Measurements from ENCODE around the gene APOA5. TPM values are rescaled to one million over a fixed set of nuclear protein-coding genes. Genes with fewer than 3 reads are reported as not detected.

Gene APOA5
- polyA plus RNA-seq, 1 of the 3 experiments (the other 2 are of a cell fraction) = not detected

DNA sequence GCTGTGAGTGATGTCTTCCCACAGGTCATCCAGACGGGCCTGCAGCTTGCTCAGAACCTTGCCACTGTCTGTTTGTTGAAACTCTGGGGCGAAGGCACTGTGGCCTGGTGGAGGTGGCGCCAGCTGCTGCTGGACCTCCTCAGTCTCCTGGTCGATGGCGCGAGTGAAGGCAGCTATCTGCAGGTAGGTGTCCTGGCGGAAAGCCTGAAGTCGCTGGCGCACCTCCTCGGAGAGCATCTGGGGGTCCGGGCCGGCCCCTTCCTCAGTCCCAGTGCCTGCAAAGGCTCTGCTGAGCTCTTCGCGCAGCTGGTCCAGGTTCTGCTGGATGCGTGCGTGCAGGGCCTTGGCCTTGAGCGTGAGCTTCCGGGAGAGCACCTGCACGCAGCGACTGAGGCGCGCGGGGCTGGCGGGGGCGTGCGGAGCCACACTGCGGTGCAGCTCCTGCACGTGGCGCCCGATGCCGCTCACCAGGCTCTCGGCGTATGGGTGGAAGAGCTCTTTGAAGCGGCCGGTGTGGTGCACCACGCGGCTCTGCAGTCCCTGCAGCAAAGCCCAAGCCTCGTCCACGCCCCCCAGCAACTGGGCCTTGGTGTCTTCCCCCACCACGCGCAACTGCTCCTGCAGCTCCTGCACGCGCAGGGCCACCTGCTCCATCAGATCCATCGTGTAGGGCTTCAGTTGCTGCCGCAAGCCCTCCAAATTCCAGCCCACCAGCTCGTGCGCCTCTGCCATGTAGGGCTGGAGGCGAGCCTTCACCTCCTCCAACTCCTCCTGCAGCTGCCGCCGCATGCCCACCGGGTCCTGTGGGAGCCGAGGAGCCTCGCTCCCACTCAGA is 1.3 kb downstream of the APOA5 start:
- H3K4me3 ChIP-seq (ENCODE audit: low read depth in 2 of 2, low read length in 1 of 2) = no peak overlapping the region
- no peaks in the 10 kb centered on the region for H3K9me2 ChIP-seq
- POLR2A ChIA-PET = interaction anchor here (0.8 to 1.8 kb wide), 2 partner anchors 46 to 307 kb away, joined by 3 to 9 read pairs; no protein-coding TSS in a partner anchor
- H3K4me1 ChIP-seq (ENCODE audit: control insufficient read depth in 1 of 2, insufficient read depth in 2 of 2, low read depth in 1 of 2, low read length in 1 of 2) = peaks cover 8 to 20% of the 10 kb centered on the region in 2 experiments; a peak in 3 of 4 replicates
- no peaks in the 10 kb centered on the region for H3K9me3 ChIP-seq
- WGBS (ENCODE audit: low lambda C conversion rate) = 88% methylated on average over 36 of the region's 53 CpGs
- peaks cover 21% of the 10 kb centered on the region for H3K79me2 ChIP-seq (ENCODE audit: insufficient read depth)
- no peak overlapping the region for H3K9ac ChIP-seq
- H3K27ac ChIP-seq (ENCODE audit: low read depth in 2 of 2, low read length in 1 of 2) = no peak overlapping the region
- no peak for DNase-seq
- H3K27me3 ChIP-seq (ENCODE audit: insufficient read depth) = no peaks in the 10 kb centered on the region
- H3F3A ChIP-seq (replicated peaks; ENCODE audit: insufficient read depth) = peaks cover 11% of the 10 kb centered on the region
- no peaks in the 10 kb centered on the region for H4K20me1 ChIP-seq (ENCODE audit: insufficient read depth)
- CTCF ChIA-PET = interaction anchor here (0.5 to 11.4 kb wide), 61 partner anchors 10 to 1840 kb away, joined by 3 to 268 read pairs (median 5); partner anchors contain the start of genes APOA1, APOA4, RNF214 and SIDT2
- no peak for TF ChIP-seq POLR2AphosphoS5 (IDR thresholded peaks at IDR 0.05; ENCODE audit: low read depth, low read length)
- TF ChIP-seq, protein P1, sequence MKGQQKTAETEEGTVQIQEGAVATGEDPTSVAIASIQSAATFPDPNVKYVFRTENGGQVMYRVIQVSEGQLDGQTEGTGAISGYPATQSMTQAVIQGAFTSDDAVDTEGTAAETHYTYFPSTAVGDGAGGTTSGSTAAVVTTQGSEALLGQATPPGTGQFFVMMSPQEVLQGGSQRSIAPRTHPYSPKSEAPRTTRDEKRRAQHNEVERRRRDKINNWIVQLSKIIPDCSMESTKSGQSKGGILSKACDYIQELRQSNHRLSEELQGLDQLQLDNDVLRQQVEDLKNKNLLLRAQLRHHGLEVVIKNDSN (IDR thresholded peaks at IDR 0.05; ENCODE audit: borderline replicate concordance, low read depth) = no peak
- no peak for TF ChIP-seq RXRA (IDR thresholded peaks at IDR 0.05; ENCODE audit: borderline replicate concordance, low read depth)
- TF ChIP-seq YY1 (IDR thresholded peaks at IDR 0.05; ENCODE audit: low read depth) = no peak
- TF ChIP-seq CHD2 (IDR thresholded peaks at IDR 0.05; ENCODE audit: low read length, partially characterized antibody) = no peak
- TF ChIP-seq GATA2 (CRISPR knock-in tag; IDR thresholded peaks at IDR 0.05) = no peak
- TF ChIP-seq EZH2phosphoT487 (IDR thresholded peaks at IDR 0.05; ENCODE audit: borderline replicate concordance, low read depth) = no peak
- H2AFZ ChIP-seq (ENCODE audit: low read depth) = no peak overlapping the region
- no peak overlapping the region for H3K4me2 ChIP-seq
- H3K36me3 ChIP-seq (replicated peaks in 1 of 2; ENCODE audit: control insufficient read depth in 1 of 2, insufficient read depth in 2 of 2, low read length in 1 of 2) = peaks cover 9 to 14% of the 10 kb centered on the region in 2 experiments

DNA sequence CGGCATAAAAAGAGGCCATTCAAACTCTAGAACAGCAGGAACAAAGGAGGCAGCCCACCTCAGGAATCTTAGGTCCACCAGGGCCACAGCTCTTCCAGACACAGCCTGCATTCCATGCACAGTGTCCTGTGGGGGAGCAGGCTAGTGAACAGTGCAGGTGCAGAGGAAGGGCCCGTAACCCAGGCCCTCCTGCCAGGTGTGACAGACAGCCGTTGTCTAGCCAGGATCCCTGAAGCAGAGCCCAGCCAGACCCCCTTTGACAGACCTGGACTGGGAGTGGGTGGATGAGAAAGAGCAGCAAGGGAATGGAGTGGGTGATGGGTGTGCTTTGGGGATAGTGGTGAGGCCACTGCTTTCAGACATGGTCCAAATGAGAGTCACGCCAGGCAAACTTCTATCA is 2.7 kb downstream of the APOA5 start:
- peaks cover 27% of the 10 kb centered on the region for H3K79me2 ChIP-seq (ENCODE audit: insufficient read depth)
- H3K27ac ChIP-seq (ENCODE audit: low read depth in 2 of 2, low read length in 1 of 2) = no peak overlapping the region
- peaks cover 23 to 28% of the 10 kb centered on the region in 2 experiments for H3K36me3 ChIP-seq (replicated peaks in 1 of 2; ENCODE audit: control insufficient read depth in 1 of 2, insufficient read depth in 2 of 2, low read length in 1 of 2)
- H3K27me3 ChIP-seq (ENCODE audit: insufficient read depth) = no peaks in the 10 kb centered on the region
- POLR2A ChIA-PET = interaction anchor here (1.2 kb wide), 1 partner anchor 310 kb away, joined by 3 read pairs; no protein-coding TSS in a partner anchor
- TF ChIP-seq TCF12 (IDR thresholded peaks at IDR 0.05) (no peak), RXRA (IDR thresholded peaks at IDR 0.05; ENCODE audit: borderline replicate concordance, low read depth) (no peak), SMC3 (IDR thresholded peaks at IDR 0.05; ENCODE audit: low read depth, low read length) (no peak), FOSL2 (IDR thresholded peaks at IDR 0.05; ENCODE audit: borderline replicate concordance, low read depth) (no peak), RAD21 (IDR thresholded peaks at IDR 0.05; ENCODE audit: low read length) (no peak), CHD2 (IDR thresholded peaks at IDR 0.05; ENCODE audit: low read length, partially characterized antibody) (no peak), POLR2AphosphoS5 (IDR thresholded peaks at IDR 0.05; ENCODE audit: low read depth, low read length) (no peak), FOXJ3 (CRISPR knock-in tag; IDR thresholded peaks at IDR 0.05) (no peak), GATA2 (CRISPR knock-in tag; IDR thresholded peaks at IDR 0.05) (no peak), JUND (IDR thresholded peaks at IDR 0.05) (no peak), EZH2phosphoT487 (IDR thresholded peaks at IDR 0.05; ENCODE audit: borderline replicate concordance, low read depth) (no peak)
- TF ChIP-seq, protein P2, sequence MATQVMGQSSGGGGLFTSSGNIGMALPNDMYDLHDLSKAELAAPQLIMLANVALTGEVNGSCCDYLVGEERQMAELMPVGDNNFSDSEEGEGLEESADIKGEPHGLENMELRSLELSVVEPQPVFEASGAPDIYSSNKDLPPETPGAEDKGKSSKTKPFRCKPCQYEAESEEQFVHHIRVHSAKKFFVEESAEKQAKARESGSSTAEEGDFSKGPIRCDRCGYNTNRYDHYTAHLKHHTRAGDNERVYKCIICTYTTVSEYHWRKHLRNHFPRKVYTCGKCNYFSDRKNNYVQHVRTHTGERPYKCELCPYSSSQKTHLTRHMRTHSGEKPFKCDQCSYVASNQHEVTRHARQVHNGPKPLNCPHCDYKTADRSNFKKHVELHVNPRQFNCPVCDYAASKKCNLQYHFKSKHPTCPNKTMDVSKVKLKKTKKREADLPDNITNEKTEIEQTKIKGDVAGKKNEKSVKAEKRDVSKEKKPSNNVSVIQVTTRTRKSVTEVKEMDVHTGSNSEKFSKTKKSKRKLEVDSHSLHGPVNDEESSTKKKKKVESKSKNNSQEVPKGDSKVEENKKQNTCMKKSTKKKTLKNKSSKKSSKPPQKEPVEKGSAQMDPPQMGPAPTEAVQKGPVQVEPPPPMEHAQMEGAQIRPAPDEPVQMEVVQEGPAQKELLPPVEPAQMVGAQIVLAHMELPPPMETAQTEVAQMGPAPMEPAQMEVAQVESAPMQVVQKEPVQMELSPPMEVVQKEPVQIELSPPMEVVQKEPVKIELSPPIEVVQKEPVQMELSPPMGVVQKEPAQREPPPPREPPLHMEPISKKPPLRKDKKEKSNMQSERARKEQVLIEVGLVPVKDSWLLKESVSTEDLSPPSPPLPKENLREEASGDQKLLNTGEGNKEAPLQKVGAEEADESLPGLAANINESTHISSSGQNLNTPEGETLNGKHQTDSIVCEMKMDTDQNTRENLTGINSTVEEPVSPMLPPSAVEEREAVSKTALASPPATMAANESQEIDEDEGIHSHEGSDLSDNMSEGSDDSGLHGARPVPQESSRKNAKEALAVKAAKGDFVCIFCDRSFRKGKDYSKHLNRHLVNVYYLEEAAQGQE (IDR thresholded peaks at IDR 0.05; ENCODE audit: low read depth, low read length) = no peak
- TF ChIP-seq, protein P3, sequence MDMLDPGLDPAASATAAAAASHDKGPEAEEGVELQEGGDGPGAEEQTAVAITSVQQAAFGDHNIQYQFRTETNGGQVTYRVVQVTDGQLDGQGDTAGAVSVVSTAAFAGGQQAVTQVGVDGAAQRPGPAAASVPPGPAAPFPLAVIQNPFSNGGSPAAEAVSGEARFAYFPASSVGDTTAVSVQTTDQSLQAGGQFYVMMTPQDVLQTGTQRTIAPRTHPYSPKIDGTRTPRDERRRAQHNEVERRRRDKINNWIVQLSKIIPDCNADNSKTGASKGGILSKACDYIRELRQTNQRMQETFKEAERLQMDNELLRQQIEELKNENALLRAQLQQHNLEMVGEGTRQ (IDR thresholded peaks at IDR 0.05; ENCODE audit: borderline replicate concordance, low read depth, low read length) = no peak
- H4K20me1 ChIP-seq (ENCODE audit: insufficient read depth) = no peaks in the 10 kb centered on the region
- H3K9ac ChIP-seq = no peak overlapping the region
- WGBS (ENCODE audit: low lambda C conversion rate) = 100% methylated on average over 3 of the region's 4 CpGs
- CTCF ChIA-PET = interaction anchor here (1.0 to 11.4 kb wide), 4 partner anchors 47 to 438 kb away, joined by 5 to 268 read pairs (median 16); partner anchors contain the start of gene SIK3
- no peaks in the 10 kb centered on the region for H3K9me3 ChIP-seq
- H3K4me3 ChIP-seq (ENCODE audit: low read depth in 2 of 2, low read length in 1 of 2) = no peak overlapping the region; a peak in 1 of 4 replicates
- no peak overlapping the region for H2AFZ ChIP-seq (ENCODE audit: low read depth)
- H3F3A ChIP-seq (replicated peaks; ENCODE audit: insufficient read depth) = peaks cover 11% of the 10 kb centered on the region
- peak overlapping the region; percentile 88; the same call in 1 of the 2 replicates for H3K4me2 ChIP-seq
- no peaks in the 10 kb centered on the region for H3K9me2 ChIP-seq
- no peak for DNase-seq
- H3K4me1 ChIP-seq (ENCODE audit: control insufficient read depth in 1 of 2, insufficient read depth in 2 of 2, low read depth in 1 of 2, low read length in 1 of 2) = peaks cover 8 to 20% of the 10 kb centered on the region in 2 experiments; a peak in 3 of 4 replicates
